ENCODE measurements around the gene CHAF1B.

The CHAF1B gene

DNA sequence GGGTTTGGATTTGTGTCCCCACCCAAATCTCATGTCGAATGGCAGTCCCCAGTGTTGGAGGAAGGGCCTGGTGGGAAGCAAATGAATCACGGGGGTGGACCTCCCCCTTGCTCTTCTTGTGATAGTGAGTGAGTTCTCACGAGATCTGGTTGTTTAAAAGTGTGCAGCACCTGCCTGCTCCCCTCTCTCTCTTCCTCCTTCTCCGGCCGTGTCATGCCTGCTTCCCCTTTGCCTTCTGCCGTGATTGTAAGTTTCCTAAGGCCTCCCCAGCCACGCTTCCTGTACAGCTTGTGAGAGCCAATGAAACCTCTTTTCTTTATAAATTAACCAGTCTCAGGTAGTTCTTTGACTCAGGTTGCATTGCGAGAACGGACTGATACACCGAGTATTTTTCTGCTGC is 78.8 kb downstream of the CHAF1B start:
- no peak overlapping the region for H3K27ac ChIP-seq (ENCODE audit: low read depth, low read length)
- H3K9me3 ChIP-seq (ENCODE audit: control insufficient read depth, insufficient read depth, low read length), result no peaks in the 10 kb centered on the region
- H3F3A ChIP-seq (ENCODE audit: control insufficient read depth, insufficient read depth), result no peaks in the 10 kb centered on the region
- H3K4me3 ChIP-seq (ENCODE audit: low read length), result no peak overlapping the region
- H3K27me3 ChIP-seq (ENCODE audit: control insufficient read depth, low read length), result no peaks in the 10 kb centered on the region
- no peak for TF ChIP-seq EZH2phosphoT487 (IDR thresholded peaks at IDR 0.05; ENCODE audit: borderline replicate concordance, low read length)
- TF ChIP-seq, protein P1, sequence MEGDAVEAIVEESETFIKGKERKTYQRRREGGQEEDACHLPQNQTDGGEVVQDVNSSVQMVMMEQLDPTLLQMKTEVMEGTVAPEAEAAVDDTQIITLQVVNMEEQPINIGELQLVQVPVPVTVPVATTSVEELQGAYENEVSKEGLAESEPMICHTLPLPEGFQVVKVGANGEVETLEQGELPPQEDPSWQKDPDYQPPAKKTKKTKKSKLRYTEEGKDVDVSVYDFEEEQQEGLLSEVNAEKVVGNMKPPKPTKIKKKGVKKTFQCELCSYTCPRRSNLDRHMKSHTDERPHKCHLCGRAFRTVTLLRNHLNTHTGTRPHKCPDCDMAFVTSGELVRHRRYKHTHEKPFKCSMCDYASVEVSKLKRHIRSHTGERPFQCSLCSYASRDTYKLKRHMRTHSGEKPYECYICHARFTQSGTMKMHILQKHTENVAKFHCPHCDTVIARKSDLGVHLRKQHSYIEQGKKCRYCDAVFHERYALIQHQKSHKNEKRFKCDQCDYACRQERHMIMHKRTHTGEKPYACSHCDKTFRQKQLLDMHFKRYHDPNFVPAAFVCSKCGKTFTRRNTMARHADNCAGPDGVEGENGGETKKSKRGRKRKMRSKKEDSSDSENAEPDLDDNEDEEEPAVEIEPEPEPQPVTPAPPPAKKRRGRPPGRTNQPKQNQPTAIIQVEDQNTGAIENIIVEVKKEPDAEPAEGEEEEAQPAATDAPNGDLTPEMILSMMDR (IDR thresholded peaks at IDR 0.05; ENCODE audit: low read depth, low read length, poor library complexity, severe bottlenecking), result no peak
- no peaks in the 10 kb centered on the region for H3K36me3 ChIP-seq (ENCODE audit: control insufficient read depth, low read length)
- H3K79me2 ChIP-seq (ENCODE audit: control insufficient read depth, low read length), result no peaks in the 10 kb centered on the region
- H3K4me2 ChIP-seq (ENCODE audit: low read length), result no peak overlapping the region
- no peaks in the 10 kb centered on the region for H3K9me2 ChIP-seq (replicated peaks; ENCODE audit: control insufficient read depth, low read length)
- H4K20me1 ChIP-seq (ENCODE audit: control insufficient read depth, insufficient read depth, low read depth, low read length), result no peaks in the 10 kb centered on the region
- H3K4me1 ChIP-seq (ENCODE audit: control insufficient read depth, low read length), result no peaks in the 10 kb centered on the region

DNA sequence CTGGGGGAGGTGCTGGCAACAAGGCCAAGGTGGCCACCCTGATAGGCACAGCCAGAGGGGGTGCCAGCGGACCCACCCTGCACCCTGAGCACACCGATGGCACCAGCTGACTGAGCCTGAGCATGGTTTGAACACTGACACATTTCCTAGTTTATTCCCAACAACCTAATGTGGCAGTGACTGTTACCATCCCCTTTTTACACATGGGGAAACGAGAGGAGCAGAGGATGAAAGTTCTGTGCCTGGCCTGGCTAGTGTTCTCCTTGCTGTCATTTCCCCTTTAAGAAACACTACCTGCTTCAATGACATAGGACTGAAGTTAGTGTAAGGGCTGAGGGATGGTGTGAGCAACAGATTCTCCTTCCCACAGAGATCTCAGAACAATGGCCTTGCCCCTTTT is 79.4 kb downstream of the CHAF1B start:
- Histone ChIP-seq H3K36me3 (ENCODE audit: control insufficient read depth, low read length) (no peaks in the 10 kb centered on the region), H3K79me2 (ENCODE audit: control insufficient read depth, low read length) (no peaks in the 10 kb centered on the region), H3F3A (ENCODE audit: control insufficient read depth, insufficient read depth) (no peaks in the 10 kb centered on the region), H3K4me3 (ENCODE audit: low read length) (no peak overlapping the region), H3K9me2 (replicated peaks; ENCODE audit: control insufficient read depth, low read length) (no peaks in the 10 kb centered on the region), H4K20me1 (ENCODE audit: control insufficient read depth, insufficient read depth, low read depth, low read length) (no peaks in the 10 kb centered on the region), H3K4me1 (ENCODE audit: control insufficient read depth, low read length) (no peaks in the 10 kb centered on the region), H3K9me3 (ENCODE audit: control insufficient read depth, insufficient read depth, low read length) (no peaks in the 10 kb centered on the region), H3K4me2 (ENCODE audit: low read length) (no peak overlapping the region), H3K27me3 (ENCODE audit: control insufficient read depth, low read length) (no peaks in the 10 kb centered on the region; the same call in 1 of the 2 replicates), H3K27ac (ENCODE audit: low read depth, low read length) (no peak overlapping the region)
- TF ChIP-seq, protein P1 (IDR thresholded peaks at IDR 0.05; ENCODE audit: low read depth, low read length, poor library complexity, severe bottlenecking), result no peak
- no peak for TF ChIP-seq EZH2phosphoT487 (IDR thresholded peaks at IDR 0.05; ENCODE audit: borderline replicate concordance, low read length)

- Histone ChIP-seq H3K4me1 (ENCODE audit: control insufficient read depth, low read length) (no peaks in the 10 kb centered on the region), H3K4me3 (ENCODE audit: low read length) (no peak overlapping the region), H3K27me3 (ENCODE audit: control insufficient read depth, low read length) (no peaks in the 10 kb centered on the region; the same call in 1 of the 2 replicates), H3F3A (ENCODE audit: control insufficient read depth, insufficient read depth) (no peaks in the 10 kb centered on the region), H4K20me1 (ENCODE audit: control insufficient read depth, insufficient read depth, low read depth, low read length) (no peaks in the 10 kb centered on the region), H3K79me2 (ENCODE audit: control insufficient read depth, low read length) (no peaks in the 10 kb centered on the region), H3K9me2 (replicated peaks; ENCODE audit: control insufficient read depth, low read length) (no peaks in the 10 kb centered on the region), H3K9me3 (ENCODE audit: control insufficient read depth, insufficient read depth, low read length) (no peaks in the 10 kb centered on the region), H3K36me3 (ENCODE audit: control insufficient read depth, low read length) (no peaks in the 10 kb centered on the region), H3K27ac (ENCODE audit: low read depth, low read length) (no peak overlapping the region), H3K4me2 (ENCODE audit: low read length) (no peak overlapping the region)
- TF ChIP-seq, protein P1 (IDR thresholded peaks at IDR 0.05; ENCODE audit: low read depth, low read length, poor library complexity, severe bottlenecking), result no peak
- TF ChIP-seq EZH2phosphoT487 (IDR thresholded peaks at IDR 0.05; ENCODE audit: borderline replicate concordance, low read length), result no peak
These were observed 80.3 kb downstream of the CHAF1B start for GRCh38 chr21:36465478-36465877.

All from DOHH2 (cell line).